HEK293T (cell line): ENCODE measurements around the gene SIGMAR1.
A peak's percentile ranks its signal among the peaks of the same experiment; 100 is the strongest.

ENCODE experiments used
- CTCF ChIA-PET: fragments of 350-600 bp; formaldehyde crosslinking; extraction: SDS; loops from one replicate; lab custom pipeline; 2021; ENCODE audit warnings: antibody characterized with exemption, inconsistent platforms; lab: Yijun Ruan, JAX
- POLR2A ChIA-PET: fragments of 350-600 bp; formaldehyde crosslinking; extraction: SDS; loops from one replicate; lab custom pipeline; 2020; ENCODE audit warnings: antibody characterized with exemption, inconsistent platforms; lab: Yijun Ruan, JAX
- DNase-seq: peaks from one replicate; pipeline ENCODE4 v3.0.0; 2012; ENCODE audit warnings: mixed read lengths; ENCODE audit errors: extremely low spot score
- ARNT ChIP-seq: fragments of 450-650 bp; IDR thresholded peaks from 2 replicates; pipeline ENCODE4 v1.6.1; 2017; ENCODE audit warnings: mild to moderate bottlenecking
- BHLHE40 ChIP-seq: fragments of 450-650 bp; IDR thresholded peaks from 2 replicates; pipeline ENCODE4 v1.6.1; 2016; ENCODE audit warnings: mild to moderate bottlenecking, moderate library complexity, borderline replicate concordance
- CTBP1 ChIP-seq: fragments of 450-650 bp; IDR thresholded peaks from 2 replicates; pipeline ENCODE4 v1.6.1; 2016; ENCODE audit warnings: borderline replicate concordance
- ELF4 ChIP-seq: fragments of 450-650 bp; IDR thresholded peaks from 2 replicates; pipeline ENCODE4 v1.6.1; 2017; ENCODE audit warnings: antibody characterized with exemption
- FOXA1 ChIP-seq: fragments of 450-650 bp; IDR thresholded peaks from 2 replicates; pipeline ENCODE4 v1.6.1; 2016; ENCODE audit warnings: mild to moderate bottlenecking
- FOXK2 ChIP-seq: fragments of 450-650 bp; IDR thresholded peaks from 2 replicates; pipeline ENCODE4 v1.6.1; 2016; ENCODE audit warnings: mild to moderate bottlenecking
- FOXM1 ChIP-seq: fragments of 450-650 bp; IDR thresholded peaks from 2 replicates; pipeline ENCODE4 v1.6.1; 2017; ENCODE audit warnings: mild to moderate bottlenecking, borderline replicate concordance
- HDGF ChIP-seq: fragments of 450-650 bp; IDR thresholded peaks from 2 replicates; pipeline ENCODE4 v1.6.1; 2017; ENCODE audit warnings: antibody characterized with exemption, borderline replicate concordance
- L3MBTL2 ChIP-seq: fragments of 450-650 bp; conservative IDR thresholded peaks from 2 replicates; pipeline ENCODE4 v1.6.1; 2016; ENCODE audit warnings: mild to moderate bottlenecking
- LEF1 ChIP-seq: fragments of 450-650 bp; IDR thresholded peaks from 2 replicates; pipeline ENCODE4 v1.6.1; 2017; ENCODE audit warnings: mild to moderate bottlenecking, borderline replicate concordance
- NFRKB ChIP-seq: fragments of 450-650 bp; IDR thresholded peaks from 2 replicates; pipeline ENCODE4 v1.6.1; 2016; ENCODE audit warnings: mild to moderate bottlenecking, moderate library complexity
- PKNOX1 ChIP-seq: fragments of 450-650 bp; IDR thresholded peaks from 2 replicates; pipeline ENCODE4 v1.6.1; 2016
- SP1 ChIP-seq: fragments of 450-650 bp; IDR thresholded peaks from 2 replicates; pipeline ENCODE4 v1.6.1; 2017
- SUZ12 ChIP-seq: fragments of 450-650 bp; IDR thresholded peaks from 2 replicates; pipeline ENCODE4 v1.6.1; 2016; ENCODE audit warnings: mild to moderate bottlenecking
- TARDBP ChIP-seq: fragments of 450-650 bp; IDR thresholded peaks from 2 replicates; pipeline ENCODE4 v1.6.1; 2016
- ZNF384 ChIP-seq: fragments of 450-650 bp; IDR thresholded peaks from 2 replicates; pipeline ENCODE4 v1.6.1; 2016

The SIGMAR1 gene

GRCh38 chr9:34651876-34652601 is 14.5 kb upstream of the SIGMAR1 start, which contains the start of gene IL11RA:
IL11RA (plus strand) TSS chr9:34652185; CDS start chr9:34655218, 3,033 bp downstream.
- POLR2A ChIA-PET = interaction anchor here (1.3 to 1.6 kb wide), 2 partner anchors 9 to 14 kb away, joined by 5 read pairs; partner anchors contain the start of gene SIGMAR1
- DNase-seq = peak; percentile 74
- CTCF ChIA-PET = no interaction called here
- 0 out of 2 replicates have a peak, but pooled peaks have one; percentile 7 for TF ChIP-seq ELF4
- TF ChIP-seq TARDBP = peak; percentile 93; the same call in 1 of the 2 replicates
- no peak for TF ChIP-seq SUZ12
- TF ChIP-seq ARNT = no peak
- TF ChIP-seq L3MBTL2 = 0 out of 2 replicates have a peak, but pooled peaks have one; percentile 32
- peak; percentile 97 for TF ChIP-seq PKNOX1

- TF ChIP-seq FOXA1 = no peak
- no peak for TF ChIP-seq ELF4
- TF ChIP-seq LEF1 = no peak
- TF ChIP-seq SP1 = no peak
- no peak for TF ChIP-seq FOXK2
- no peak for TF ChIP-seq BHLHE40
- TF ChIP-seq SUZ12 = no peak
- no peak for TF ChIP-seq FOXM1
- POLR2A ChIA-PET = interaction anchor here (1.3 to 1.6 kb wide), 2 partner anchors 10 to 13 kb away, joined by 5 read pairs; partner anchors contain the start of gene SIGMAR1
- CTCF ChIA-PET = no interaction called here
- DNase-seq = no peak
These were observed 13.7 kb upstream of the SIGMAR1 start for GRCh38 chr9:34651321-34651720.

GRCh38 chr9:34650816-34651215 is 13.2 kb upstream of the SIGMAR1 start:
- no peak for DNase-seq
- ChIA-PET POLR2A (interaction anchor here (1.3 to 1.6 kb wide), 2 partner anchors 10 to 13 kb away, joined by 5 read pairs; partner anchors contain the start of gene SIGMAR1), CTCF (no interaction called here)
- TF ChIP-seq FOXA1 (no peak), HDGF (no peak), ELF4 (no peak), TARDBP (no peak), FOXM1 (no peak), NFRKB (no peak), ARNT (no peak), BHLHE40 (no peak), SUZ12 (no peak), LEF1 (no peak), CTBP1 (no peak), FOXK2 (no peak), ZNF384 (no peak), PKNOX1 (no peak), SP1 (no peak), L3MBTL2 (no peak)

GRCh38 chr9:34648673-34649072 is 11.1 kb upstream of the SIGMAR1 start:
- TF ChIP-seq CTBP1 (no peak), NFRKB (no peak), FOXM1 (no peak), LEF1 (no peak), ARNT (no peak), ELF4 (no peak), TARDBP (no peak), ZNF384 (no peak)
- ChIA-PET CTCF (no interaction called here), POLR2A (interaction anchor here (1.7 to 4.7 kb wide), 2 partner anchors 10 to 13 kb away, joined by 7 to 67 read pairs; partner anchors contain the start of gene SIGMAR1)
- DNase-seq = no peak

GRCh38 chr9:34647651-34648050 is 10.1 kb upstream of the SIGMAR1 start:
- CTCF ChIA-PET = interaction anchor here (0.7 to 0.8 kb wide), 2 partner anchors 55 to 814 kb away, joined by 3 to 4 read pairs; no protein-coding TSS in a partner anchor
- POLR2A ChIA-PET = interaction anchor here (2.4 to 4.7 kb wide), 2 partner anchors 12 to 17 kb away, joined by 11 to 67 read pairs; partner anchors contain the start of gene SIGMAR1
- no peak for DNase-seq

GRCh38 chr9:34647084-34647403 is 9.5 kb upstream of the SIGMAR1 start:
- CTCF ChIA-PET = interaction anchor here (0.7 to 1.3 kb wide), 3 partner anchors 9 to 21 kb away, joined by 4 to 11 read pairs (median 9); partner anchors contain the start of gene SIGMAR1
- TF ChIP-seq FOXM1 (no peak), SUZ12 (no peak), FOXA1 (no peak), FOXK2 (no peak), L3MBTL2 (no peak), ZNF384 (no peak), ELF4 (no peak), CTBP1 (no peak), SP1 (no peak), PKNOX1 (no peak), NFRKB (no peak), BHLHE40 (no peak), LEF1 (no peak), ARNT (no peak), TARDBP (no peak), HDGF (no peak)
- DNase-seq = no peak
- POLR2A ChIA-PET = interaction anchor here (0.6 to 4.7 kb wide), 7 partner anchors 11 to 189 kb away, joined by 3 to 67 read pairs (median 4); partner anchors contain the start of genes CCL27, FAM219A and SIGMAR1

More at GRCh38 chr9:34647651-34648050, 10.1 kb upstream of the SIGMAR1 start:
- TF ChIP-seq HDGF = no peak
- no peak for TF ChIP-seq ELF4
- no peak for TF ChIP-seq SP1
- no peak for TF ChIP-seq ARNT
- no peak for TF ChIP-seq SUZ12
- no peak for TF ChIP-seq FOXA1
- no peak for TF ChIP-seq BHLHE40
- no peak for TF ChIP-seq FOXK2
- TF ChIP-seq FOXM1 = no peak
- no peak for TF ChIP-seq CTBP1
- no peak for TF ChIP-seq ZNF384
- TF ChIP-seq NFRKB = no peak
- TF ChIP-seq TARDBP = no peak
